K562 (cell line): ENCODE results near the gene ARID5B. TPM values are rescaled to one million over a fixed set of nuclear protein-coding genes. Genes with fewer than 3 reads are reported as not detected.

Experiments used
- ATAC-seq: fragments of 200-7000 bp; cut with Tn5 transposase; 3 replicates; pipeline ENCODE4 v1.9.1; 2020; ENCODE audit warnings: moderate library complexity
- BruUV-seq: library from RNA; stranded (reverse); fragments of 400-500 nt; replicated peaks from 2 replicates; lab custom pipeline; 2021; lab: Mats Ljungman, UMichigan
- CTCF ChIA-PET: fragments of 300-600 bp; formaldehyde crosslinking; extraction: SDS; loops from one replicate; lab custom pipeline; 2021; ENCODE audit warnings: low intra/inter-chr PET ratio; lab: Yijun Ruan, JAX
- POLR2A ChIA-PET: fragments of 300-600, 350-650 bp; sonication (Branson Sonifier 250); formaldehyde crosslinking; extraction: SDS; loops from one replicate; lab custom pipeline; 2021; ENCODE audit warnings: antibody characterized with exemption, inconsistent platforms; lab: Yijun Ruan, JAX
- DNase-seq, 4 experiments: peaks; one replicate each; pipeline versions ENCODE4 v3.0.0 to v3.0.0-alpha.2; 2011 to 2018; ENCODE audit warnings: low spot score in 3 of 4, mixed read lengths in 3 of 4; ENCODE audit errors: extremely low read depth in 1 of 4
- FAIRE-seq: peaks from 2 replicates; lab custom pipeline; 2011; peaks lifted over from hg19 to GRCh38; lab: Jason Lieb, UNC
- H2AFZ ChIP-seq: 2 replicates; pipeline ENCODE4 v1.6.0; 2011; ENCODE audit warnings: low read depth, low read length, control low read depth, inconsistent platforms
- H3K27ac ChIP-seq: fragments of 200-600 bp; 3 replicates; pipeline ENCODE4 v1.8.0; 2011; ENCODE audit warnings: low read depth, mild to moderate bottlenecking, control low read depth, inconsistent platforms, low read length, moderate library complexity, mixed read lengths; ENCODE audit errors: extremely low read depth
- H3K27me3 ChIP-seq, 2 experiments: fragments of 300-600 bp in 1 of 2; 2 replicates in 1 of 2; 3 replicates in 1 of 2; pipeline versions ENCODE4 v1.6.0 to v1.8.0; 2011; ENCODE audit warnings: inconsistent platforms in 2 of 2, low read length in 2 of 2, mild to moderate bottlenecking in 1 of 2, mixed read lengths in 1 of 2, moderate library complexity in 1 of 2; ENCODE audit not compliant: control insufficient read depth in 2 of 2, insufficient read depth in 2 of 2
- H3K36me3 ChIP-seq: fragments of 300-600 bp; 3 replicates; pipeline ENCODE4 v1.8.0; 2011; ENCODE audit warnings: mild to moderate bottlenecking, low read length, inconsistent platforms; ENCODE audit not compliant: control insufficient read depth, insufficient read depth
- H3K4me1 ChIP-seq, 2 experiments: fragments of 200-600 bp in 1 of 2; replicated peaks in 1 of 2; 2 replicates in 1 of 2; 3 replicates in 1 of 2; pipeline versions ENCODE4 v1.5.1 to v1.8.0; 2011; ENCODE audit warnings: inconsistent platforms in 2 of 2, low read length in 2 of 2, mild to moderate bottlenecking in 1 of 2, mixed read lengths in 1 of 2, moderate library complexity in 1 of 2; ENCODE audit not compliant: control insufficient read depth in 2 of 2, insufficient read depth in 2 of 2
- H3K4me2 ChIP-seq: 2 replicates; pipeline ENCODE4 v1.6.1; 2011; ENCODE audit warnings: low read length, control low read depth, inconsistent platforms, mixed read lengths; ENCODE audit not compliant: insufficient read depth
- H3K4me3 ChIP-seq: fragments of 200-600 bp; sonication (generic), shearing (Covaris generic); 2 replicates; pipeline ENCODE4 v1.5.1; 2016; ENCODE audit warnings: control low read depth, inconsistent platforms
- H3K79me2 ChIP-seq: fragments of 200-600 bp; 3 replicates; pipeline ENCODE4 v1.8.0; 2011; ENCODE audit warnings: low read length, inconsistent platforms; ENCODE audit not compliant: control insufficient read depth, insufficient read depth
- H3K9ac ChIP-seq, 2 experiments: 2 replicates each; pipeline versions ENCODE4 v1.6.0 to v1.6.1; 2011; ENCODE audit warnings: low read depth in 2 of 2, low read length in 2 of 2, control low read depth in 1 of 2, inconsistent platforms in 1 of 2, mild to moderate bottlenecking in 1 of 2, mixed read lengths in 1 of 2; ENCODE audit not compliant: insufficient read depth in 1 of 2
- H3K9me1 ChIP-seq: one replicate; pipeline ENCODE4 v1.6.0; 2011; ENCODE audit warnings: inconsistent platforms, mild to moderate bottlenecking, low read length, moderate library complexity; ENCODE audit not compliant: control insufficient read depth, insufficient read depth
- H3K9me3 ChIP-seq: replicated peaks from 2 replicates; pipeline ENCODE4 v1.5.1; 2011; ENCODE audit warnings: low read depth, low read length, inconsistent platforms; ENCODE audit not compliant: control insufficient read depth, insufficient read depth
- H4K20me1 ChIP-seq: replicated peaks from 2 replicates; pipeline ENCODE4 v1.6.1; 2011; ENCODE audit warnings: low read length, inconsistent platforms, mixed read lengths; ENCODE audit not compliant: control insufficient read depth, insufficient read depth
- ARHGAP35 ChIP-seq: fragments of 450-650 bp; IDR thresholded peaks from 2 replicates; pipeline ENCODE4 v1.6.1; 2018; ENCODE audit not compliant: partially characterized antibody
- FOSL1 ChIP-seq: fragments of 200-800 bp; sonication (Bioruptor generic); conservative IDR thresholded peaks from 2 replicates; pipeline ENCODE4 v1.6.1; 2016; ENCODE audit warnings: missing genetic modification characterization, missing compliant biosample characterization
- SRF ChIP-seq, 2 experiments: fragments of 250-450, 450-650 bp in 1 of 2; sonication (Bioruptor Pico) in 1 of 2; sonication (generic) in 1 of 2; formaldehyde crosslinking; IDR thresholded peaks; 2 replicates each; pipeline versions ENCODE4 v1.5.0 to v1.5.1; 2020 to 2022; ENCODE audit warnings: mild to moderate bottlenecking in 1 of 2, missing genetic modification reagents in 1 of 2
- ZNF384 ChIP-seq: IDR thresholded peaks from 2 replicates; pipeline ENCODE4 v1.6.1; 2012; ENCODE audit warnings: low read depth, low read length, improper control_type of control experiment
- ZNF551 ChIP-seq: fragments of 250-450 bp; sonication (Bioruptor Pico); IDR thresholded peaks from 2 replicates; pipeline ENCODE4 v1.5.0; 2021; ENCODE audit warnings: mild to moderate bottlenecking, moderate library complexity
- WGBS: fragments of 100-300 bp; shearing (Covaris generic); methylation state at CpG from one replicate; pipeline ENCODE4 v1.1.6; 2016; ENCODE audit warnings: low coverage, mixed read lengths; ENCODE audit not compliant: insufficient coverage; ENCODE audit errors: missing lambda C conversion rate; 5-methylcytosine and 5-hydroxymethylcytosine counted together
- in situ Hi-C: fragments of 300-500 bp; cut with MboI; formaldehyde crosslinking; loops from 4 replicates; pipeline ENCODE4 v1.15.0; 2018; ENCODE audit warnings: inconsistent platforms, mixed read lengths
- intact Hi-C: fragments of 100-400 bp; cut with micrococcal nuclease; formaldehyde crosslinking; loops from 2 replicates; pipeline ENCODE4 v1.14.2; 2022
- polyA plus RNA-seq, 8 experiments: library from polyadenylated mRNA; depleted of rRNA in 4 of 8; stranded (reverse) in 5 of 8; unstranded in 3 of 8; fragments of >200 nt; fragmentation: Nextera tagmentation in 2 of 8; fragmentation: Illumina TruSeq in 1 of 8; extraction: Ambion mirVana in 2 of 8; extraction: Trizol in 1 of 8; gene quantifications; 2 replicates each; pipeline versions ENCODE4 v1.2.1 to v1.2.3, GENCODE V29; 2011 to 2014; ENCODE audit warnings: inconsistent platforms in 1 of 8, missing spikeins in 1 of 8
- total RNA-seq, 7 experiments: library from RNA; depleted of rRNA in 6 of 7; stranded (reverse); fragments of >200 nt in 6 of 7; fragmentation: Illumina TruSeq in 2 of 7; extraction: Trizol in 2 of 7; gene quantifications; 2 replicates each; pipeline versions ENCODE4 v1.2.1 to v1.2.3, GENCODE V29; 2011 to 2021; ENCODE audit warnings: low replicate concordance in 1 of 7
- TF ChIP-seq, protein P1 (sequence below): fragments of 250-450 bp; sonication (Bioruptor Pico); IDR thresholded peaks from 2 replicates; pipeline ENCODE4 v1.9.0; 2021; ENCODE audit warnings: mild to moderate bottlenecking, inconsistent platforms
- TF ChIP-seq, protein P2 (sequence below): fragments of 450-650 bp; IDR thresholded peaks from 2 replicates; pipeline ENCODE4 v1.6.1; 2016; ENCODE audit warnings: mild to moderate bottlenecking, moderate library complexity

The ARID5B gene
- total and polyA plus RNA-seq, 9 of the 15 experiments (the other 6 are each of a cell fraction or from before 2014, with no cell fraction given): 0.48 to 1.6 (median 0.80) TPM

DNA sequence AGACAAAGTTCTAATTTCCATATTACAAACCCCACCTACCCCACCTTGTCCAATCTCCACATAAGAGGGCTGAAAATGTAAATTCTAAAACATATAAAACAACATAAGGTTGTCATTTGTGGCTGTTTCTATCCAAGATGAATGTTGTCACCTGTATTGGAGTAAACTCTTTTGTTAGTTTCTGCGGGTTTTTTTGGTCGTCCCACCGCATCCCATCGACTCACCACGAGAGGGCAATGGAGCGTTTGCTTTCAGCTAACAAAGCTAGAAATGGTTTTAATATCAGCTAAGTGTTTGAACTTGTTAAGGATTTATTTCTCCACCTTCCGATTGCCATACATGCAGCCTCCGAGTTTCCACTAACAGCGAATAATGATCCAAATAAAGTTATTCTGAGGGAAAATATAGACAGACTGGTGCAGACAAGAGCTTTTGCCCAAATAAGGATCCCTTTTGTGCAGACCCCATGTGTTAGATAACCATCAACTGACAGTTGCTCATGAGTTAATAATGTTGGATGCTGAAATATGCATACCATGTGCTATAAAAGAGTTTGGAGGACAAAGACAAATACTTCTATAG lies 137.2 kb downstream of the ARID5B start:
- no peak overlapping the region for H2AFZ ChIP-seq
- no peaks in the 10 kb centered on the region for H3K9me3 ChIP-seq
- no peak overlapping the region for H3K27ac ChIP-seq
- peaks cover 3 to 9% of the 10 kb centered on the region in 2 experiments; a peak in 2 of 5 replicates for H3K27me3 ChIP-seq
- ATAC-seq: peak; percentile 86
- DNase-seq: peak; percentile 56 to 79 (median 66)
- intact Hi-C loops: loop anchor here (1.0 to 2.0 kb wide), 2 partner anchors 138 to 207 kb away; partner anchors contain the start of gene ARID5B
- no peak overlapping the region for H3K4me2 ChIP-seq
- POLR2A ChIA-PET: interaction anchor here (0.7 to 1.9 kb wide), 4 partner anchors 9 to 16 kb away, joined by 3 to 8 read pairs (median 4); no protein-coding TSS in a partner anchor
- in situ Hi-C loops: no loop called here
- H3K79me2 ChIP-seq: no peaks in the 10 kb centered on the region
- H4K20me1 ChIP-seq: no peaks in the 10 kb centered on the region
- H3K4me3 ChIP-seq: no peak overlapping the region
- H3K36me3 ChIP-seq: no peaks in the 10 kb centered on the region
- CTCF ChIA-PET: interaction anchor here (0.6 to 2.1 kb wide), 6 partner anchors 59 to 1119 kb away, joined by 3 to 10 read pairs (median 3); no protein-coding TSS in a partner anchor
- no peak overlapping the region for H3K9ac ChIP-seq
- no peaks in the 10 kb centered on the region for H3K4me1 ChIP-seq
- BruUV-seq: no TSS peak
- H3K9me1 ChIP-seq: no peaks in the 10 kb centered on the region
- peak; percentile 79 for FAIRE-seq
- WGBS: 1% methylated on average over 9 of the region's 9 CpGs
- TF ChIP-seq ZNF384 (peak; percentile 26; the same call in 1 of the 2 replicates), FOSL1 (peak; percentile 26; the same call in 1 of the 2 replicates), SRF (CRISPR knock-in tag; IDR thresholded peaks at IDR 0.05) (peak in 1 of 2 experiments; percentile 87; a peak in 2 of 4 replicates), ARHGAP35 (no peak), ZNF551 (CRISPR knock-in tag) (no peak)
- TF ChIP-seq, protein P1, sequence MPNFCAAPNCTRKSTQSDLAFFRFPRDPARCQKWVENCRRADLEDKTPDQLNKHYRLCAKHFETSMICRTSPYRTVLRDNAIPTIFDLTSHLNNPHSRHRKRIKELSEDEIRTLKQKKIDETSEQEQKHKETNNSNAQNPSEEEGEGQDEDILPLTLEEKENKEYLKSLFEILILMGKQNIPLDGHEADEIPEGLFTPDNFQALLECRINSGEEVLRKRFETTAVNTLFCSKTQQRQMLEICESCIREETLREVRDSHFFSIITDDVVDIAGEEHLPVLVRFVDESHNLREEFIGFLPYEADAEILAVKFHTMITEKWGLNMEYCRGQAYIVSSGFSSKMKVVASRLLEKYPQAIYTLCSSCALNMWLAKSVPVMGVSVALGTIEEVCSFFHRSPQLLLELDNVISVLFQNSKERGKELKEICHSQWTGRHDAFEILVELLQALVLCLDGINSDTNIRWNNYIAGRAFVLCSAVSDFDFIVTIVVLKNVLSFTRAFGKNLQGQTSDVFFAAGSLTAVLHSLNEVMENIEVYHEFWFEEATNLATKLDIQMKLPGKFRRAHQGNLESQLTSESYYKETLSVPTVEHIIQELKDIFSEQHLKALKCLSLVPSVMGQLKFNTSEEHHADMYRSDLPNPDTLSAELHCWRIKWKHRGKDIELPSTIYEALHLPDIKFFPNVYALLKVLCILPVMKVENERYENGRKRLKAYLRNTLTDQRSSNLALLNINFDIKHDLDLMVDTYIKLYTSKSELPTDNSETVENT (CRISPR knock-in tag): no peak
- TF ChIP-seq, protein P2, sequence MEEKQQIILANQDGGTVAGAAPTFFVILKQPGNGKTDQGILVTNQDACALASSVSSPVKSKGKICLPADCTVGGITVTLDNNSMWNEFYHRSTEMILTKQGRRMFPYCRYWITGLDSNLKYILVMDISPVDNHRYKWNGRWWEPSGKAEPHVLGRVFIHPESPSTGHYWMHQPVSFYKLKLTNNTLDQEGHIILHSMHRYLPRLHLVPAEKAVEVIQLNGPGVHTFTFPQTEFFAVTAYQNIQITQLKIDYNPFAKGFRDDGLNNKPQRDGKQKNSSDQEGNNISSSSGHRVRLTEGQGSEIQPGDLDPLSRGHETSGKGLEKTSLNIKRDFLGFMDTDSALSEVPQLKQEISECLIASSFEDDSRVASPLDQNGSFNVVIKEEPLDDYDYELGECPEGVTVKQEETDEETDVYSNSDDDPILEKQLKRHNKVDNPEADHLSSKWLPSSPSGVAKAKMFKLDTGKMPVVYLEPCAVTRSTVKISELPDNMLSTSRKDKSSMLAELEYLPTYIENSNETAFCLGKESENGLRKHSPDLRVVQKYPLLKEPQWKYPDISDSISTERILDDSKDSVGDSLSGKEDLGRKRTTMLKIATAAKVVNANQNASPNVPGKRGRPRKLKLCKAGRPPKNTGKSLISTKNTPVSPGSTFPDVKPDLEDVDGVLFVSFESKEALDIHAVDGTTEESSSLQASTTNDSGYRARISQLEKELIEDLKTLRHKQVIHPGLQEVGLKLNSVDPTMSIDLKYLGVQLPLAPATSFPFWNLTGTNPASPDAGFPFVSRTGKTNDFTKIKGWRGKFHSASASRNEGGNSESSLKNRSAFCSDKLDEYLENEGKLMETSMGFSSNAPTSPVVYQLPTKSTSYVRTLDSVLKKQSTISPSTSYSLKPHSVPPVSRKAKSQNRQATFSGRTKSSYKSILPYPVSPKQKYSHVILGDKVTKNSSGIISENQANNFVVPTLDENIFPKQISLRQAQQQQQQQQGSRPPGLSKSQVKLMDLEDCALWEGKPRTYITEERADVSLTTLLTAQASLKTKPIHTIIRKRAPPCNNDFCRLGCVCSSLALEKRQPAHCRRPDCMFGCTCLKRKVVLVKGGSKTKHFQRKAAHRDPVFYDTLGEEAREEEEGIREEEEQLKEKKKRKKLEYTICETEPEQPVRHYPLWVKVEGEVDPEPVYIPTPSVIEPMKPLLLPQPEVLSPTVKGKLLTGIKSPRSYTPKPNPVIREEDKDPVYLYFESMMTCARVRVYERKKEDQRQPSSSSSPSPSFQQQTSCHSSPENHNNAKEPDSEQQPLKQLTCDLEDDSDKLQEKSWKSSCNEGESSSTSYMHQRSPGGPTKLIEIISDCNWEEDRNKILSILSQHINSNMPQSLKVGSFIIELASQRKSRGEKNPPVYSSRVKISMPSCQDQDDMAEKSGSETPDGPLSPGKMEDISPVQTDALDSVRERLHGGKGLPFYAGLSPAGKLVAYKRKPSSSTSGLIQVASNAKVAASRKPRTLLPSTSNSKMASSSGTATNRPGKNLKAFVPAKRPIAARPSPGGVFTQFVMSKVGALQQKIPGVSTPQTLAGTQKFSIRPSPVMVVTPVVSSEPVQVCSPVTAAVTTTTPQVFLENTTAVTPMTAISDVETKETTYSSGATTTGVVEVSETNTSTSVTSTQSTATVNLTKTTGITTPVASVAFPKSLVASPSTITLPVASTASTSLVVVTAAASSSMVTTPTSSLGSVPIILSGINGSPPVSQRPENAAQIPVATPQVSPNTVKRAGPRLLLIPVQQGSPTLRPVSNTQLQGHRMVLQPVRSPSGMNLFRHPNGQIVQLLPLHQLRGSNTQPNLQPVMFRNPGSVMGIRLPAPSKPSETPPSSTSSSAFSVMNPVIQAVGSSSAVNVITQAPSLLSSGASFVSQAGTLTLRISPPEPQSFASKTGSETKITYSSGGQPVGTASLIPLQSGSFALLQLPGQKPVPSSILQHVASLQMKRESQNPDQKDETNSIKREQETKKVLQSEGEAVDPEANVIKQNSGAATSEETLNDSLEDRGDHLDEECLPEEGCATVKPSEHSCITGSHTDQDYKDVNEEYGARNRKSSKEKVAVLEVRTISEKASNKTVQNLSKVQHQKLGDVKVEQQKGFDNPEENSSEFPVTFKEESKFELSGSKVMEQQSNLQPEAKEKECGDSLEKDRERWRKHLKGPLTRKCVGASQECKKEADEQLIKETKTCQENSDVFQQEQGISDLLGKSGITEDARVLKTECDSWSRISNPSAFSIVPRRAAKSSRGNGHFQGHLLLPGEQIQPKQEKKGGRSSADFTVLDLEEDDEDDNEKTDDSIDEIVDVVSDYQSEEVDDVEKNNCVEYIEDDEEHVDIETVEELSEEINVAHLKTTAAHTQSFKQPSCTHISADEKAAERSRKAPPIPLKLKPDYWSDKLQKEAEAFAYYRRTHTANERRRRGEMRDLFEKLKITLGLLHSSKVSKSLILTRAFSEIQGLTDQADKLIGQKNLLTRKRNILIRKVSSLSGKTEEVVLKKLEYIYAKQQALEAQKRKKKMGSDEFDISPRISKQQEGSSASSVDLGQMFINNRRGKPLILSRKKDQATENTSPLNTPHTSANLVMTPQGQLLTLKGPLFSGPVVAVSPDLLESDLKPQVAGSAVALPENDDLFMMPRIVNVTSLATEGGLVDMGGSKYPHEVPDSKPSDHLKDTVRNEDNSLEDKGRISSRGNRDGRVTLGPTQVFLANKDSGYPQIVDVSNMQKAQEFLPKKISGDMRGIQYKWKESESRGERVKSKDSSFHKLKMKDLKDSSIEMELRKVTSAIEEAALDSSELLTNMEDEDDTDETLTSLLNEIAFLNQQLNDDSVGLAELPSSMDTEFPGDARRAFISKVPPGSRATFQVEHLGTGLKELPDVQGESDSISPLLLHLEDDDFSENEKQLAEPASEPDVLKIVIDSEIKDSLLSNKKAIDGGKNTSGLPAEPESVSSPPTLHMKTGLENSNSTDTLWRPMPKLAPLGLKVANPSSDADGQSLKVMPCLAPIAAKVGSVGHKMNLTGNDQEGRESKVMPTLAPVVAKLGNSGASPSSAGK: no peak
